Neural progenitor cell (in vitro differentiated cells): Measurements from ENCODE around the gene CPA3. TPM values are rescaled to one million over a fixed set of nuclear protein-coding genes. Genes with fewer than 3 reads are reported as not detected.

Experiments
- DNase-seq: peaks from one replicate; pipeline ENCODE4 v3.0.0-alpha.2; 2016; ENCODE audit warnings: low spot score
- H2AFZ ChIP-seq: fragments of 200-600 bp; sonication (generic); replicated peaks from 2 replicates; pipeline ENCODE4 v1.6.1; 2016; ENCODE audit warnings: antibody characterized with exemption
- H3F3A ChIP-seq: fragments of 200-600 bp; sonication (generic); 2 replicates; pipeline ENCODE4 v1.6.1; 2016; ENCODE audit warnings: antibody characterized with exemption, low read depth
- H3K27ac ChIP-seq: fragments of 200-600 bp; sonication (generic); 2 replicates; pipeline ENCODE4 v1.5.1; 2016; ENCODE audit warnings: mild to moderate bottlenecking
- H3K27me3 ChIP-seq: fragments of 200-600 bp; sonication (generic); 2 replicates; pipeline ENCODE4 v1.6.1; 2016; ENCODE audit warnings: mild to moderate bottlenecking, moderate library complexity
- H3K36me3 ChIP-seq: fragments of 200-600 bp; sonication (generic); 2 replicates; pipeline ENCODE4 v1.5.1; 2016
- H3K4me1 ChIP-seq: fragments of 200-600 bp; sonication (generic); 2 replicates; pipeline ENCODE4 v1.6.1; 2016; ENCODE audit warnings: mixed run types
- H3K4me2 ChIP-seq: fragments of 200-600 bp; sonication (generic); 2 replicates; pipeline ENCODE4 v1.6.1; 2016
- H3K4me3 ChIP-seq: fragments of 200-600 bp; sonication (generic); 2 replicates; pipeline ENCODE4 v1.5.1; 2016
- H3K79me2 ChIP-seq: fragments of 200-600 bp; sonication (generic); 2 replicates; pipeline ENCODE4 v1.6.1; 2016; ENCODE audit warnings: low read depth
- H3K9ac ChIP-seq: fragments of 200-600 bp; sonication (generic); 2 replicates; pipeline ENCODE4 v1.6.1; 2016
- H3K9me3 ChIP-seq: fragments of 200-600 bp; sonication (generic); 2 replicates; pipeline ENCODE4 v1.5.1; 2016; ENCODE audit warnings: low read depth
- H4K20me1 ChIP-seq: fragments of 200-600 bp; sonication (generic); 2 replicates; pipeline ENCODE4 v1.6.1; 2016; ENCODE audit warnings: low read depth
- H3K27ac Mint-ChIP-seq: 3 replicates; pipeline ENCODE4 v1.8.0; 2021; ENCODE audit warnings: mixed read lengths
- H3K27me3 Mint-ChIP-seq: 2 replicates; pipeline ENCODE4 v1.8.0; 2022; ENCODE audit warnings: low read depth, mild to moderate bottlenecking, inconsistent platforms, moderate library complexity, mixed read lengths; ENCODE audit not compliant: insufficient read depth
- H3K36me3 Mint-ChIP-seq: 3 replicates; pipeline ENCODE4 v1.8.0; 2021; ENCODE audit warnings: mixed read lengths
- H3K4me1 Mint-ChIP-seq: 3 replicates; pipeline ENCODE4 v1.8.0; 2021; ENCODE audit warnings: mixed read lengths
- H3K4me3 Mint-ChIP-seq: 3 replicates; pipeline ENCODE4 v1.8.0; 2021; ENCODE audit warnings: mild to moderate bottlenecking, moderate library complexity, mixed read lengths
- H3K9me3 Mint-ChIP-seq: 3 replicates; pipeline ENCODE4 v1.8.0; 2020; ENCODE audit warnings: mixed read lengths
- EZH2 ChIP-seq: fragments of 200-600 bp; sonication (generic); IDR thresholded peaks from 2 replicates; pipeline ENCODE4 v1.6.1; 2017; ENCODE audit warnings: antibody characterized with exemption, mild to moderate bottlenecking, moderate library complexity
- EZH2phosphoT487 ChIP-seq: fragments of 200-600 bp; sonication (generic); IDR thresholded peaks from 2 replicates; pipeline ENCODE4 v1.6.1; 2017; ENCODE audit warnings: antibody characterized with exemption
- total RNA-seq: library from RNA; depleted of rRNA; stranded (reverse); fragments of >200 nt; gene quantifications from 2 replicates; pipeline ENCODE4 v1.2.3, GENCODE V29; 2015; ENCODE audit warnings: low replicate concordance
- TF ChIP-seq, protein P1 (sequence below): fragments of 200-600 bp; sonication (generic); IDR thresholded peaks from 2 replicates; pipeline ENCODE4 v1.5.1; 2017; ENCODE audit warnings: antibody characterized with exemption, mild to moderate bottlenecking

The CPA3 gene
- total RNA-seq, 1 donor from 2014 or later: not detected

DNA sequence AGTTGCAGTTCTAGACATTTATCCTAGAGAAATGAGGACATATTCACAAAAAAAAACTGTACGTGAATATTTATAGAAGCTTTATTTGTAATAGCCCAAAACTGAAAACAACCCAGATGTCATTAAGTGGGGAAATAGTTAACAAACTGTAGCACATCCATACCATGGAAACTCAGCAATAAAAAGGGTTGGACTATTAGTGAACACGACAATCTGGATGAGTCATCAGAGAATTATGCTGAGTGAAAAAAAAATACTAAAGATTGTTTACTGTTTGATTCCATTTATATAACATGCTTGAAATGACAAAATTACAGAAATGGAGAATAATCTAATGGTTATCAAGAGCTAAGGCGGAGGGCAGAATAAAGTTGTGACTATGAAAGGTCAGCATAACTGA, 59.5 kb downstream of the CPA3 start:
- H3K27ac Mint-ChIP-seq: no peak overlapping the region
- Histone ChIP-seq H3K27me3 (no peaks in the 10 kb centered on the region), H3K9ac (no peak overlapping the region), H3K36me3 (no peaks in the 10 kb centered on the region), H4K20me1 (no peaks in the 10 kb centered on the region), H3K9me3 (no peaks in the 10 kb centered on the region), H3K4me2 (no peak overlapping the region), H3K27ac (no peak overlapping the region), H3F3A (no peaks in the 10 kb centered on the region), H2AFZ (no peak overlapping the region), H3K4me3 (no peak overlapping the region), H3K4me1 (no peaks in the 10 kb centered on the region), H3K79me2 (no peaks in the 10 kb centered on the region)
- H3K4me1 Mint-ChIP-seq: no peaks in the 10 kb centered on the region
- no peak overlapping the region for H3K4me3 Mint-ChIP-seq
- DNase-seq: no peak
- TF ChIP-seq, protein P1, sequence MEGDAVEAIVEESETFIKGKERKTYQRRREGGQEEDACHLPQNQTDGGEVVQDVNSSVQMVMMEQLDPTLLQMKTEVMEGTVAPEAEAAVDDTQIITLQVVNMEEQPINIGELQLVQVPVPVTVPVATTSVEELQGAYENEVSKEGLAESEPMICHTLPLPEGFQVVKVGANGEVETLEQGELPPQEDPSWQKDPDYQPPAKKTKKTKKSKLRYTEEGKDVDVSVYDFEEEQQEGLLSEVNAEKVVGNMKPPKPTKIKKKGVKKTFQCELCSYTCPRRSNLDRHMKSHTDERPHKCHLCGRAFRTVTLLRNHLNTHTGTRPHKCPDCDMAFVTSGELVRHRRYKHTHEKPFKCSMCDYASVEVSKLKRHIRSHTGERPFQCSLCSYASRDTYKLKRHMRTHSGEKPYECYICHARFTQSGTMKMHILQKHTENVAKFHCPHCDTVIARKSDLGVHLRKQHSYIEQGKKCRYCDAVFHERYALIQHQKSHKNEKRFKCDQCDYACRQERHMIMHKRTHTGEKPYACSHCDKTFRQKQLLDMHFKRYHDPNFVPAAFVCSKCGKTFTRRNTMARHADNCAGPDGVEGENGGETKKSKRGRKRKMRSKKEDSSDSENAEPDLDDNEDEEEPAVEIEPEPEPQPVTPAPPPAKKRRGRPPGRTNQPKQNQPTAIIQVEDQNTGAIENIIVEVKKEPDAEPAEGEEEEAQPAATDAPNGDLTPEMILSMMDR: no peak
- TF ChIP-seq EZH2 (no peak), EZH2phosphoT487 (no peak)
- H3K9me3 Mint-ChIP-seq: peaks cover 13% of the 10 kb centered on the region
- no peaks in the 10 kb centered on the region for H3K27me3 Mint-ChIP-seq
- peaks cover 2% of the 10 kb centered on the region for H3K36me3 Mint-ChIP-seq

GRCh38 chr3:148925845-148926244, 60.7 kb downstream of the CPA3 start:
- no peaks in the 10 kb centered on the region for H3K79me2 ChIP-seq
- H3K4me1 Mint-ChIP-seq: peaks cover 4% of the 10 kb centered on the region
- H3K4me1 ChIP-seq: no peaks in the 10 kb centered on the region
- H3K9me3 ChIP-seq: no peaks in the 10 kb centered on the region
- no peak overlapping the region for H2AFZ ChIP-seq
- DNase-seq: no peak
- no peaks in the 10 kb centered on the region for H3K36me3 ChIP-seq
- no peaks in the 10 kb centered on the region for H3F3A ChIP-seq
- H3K9ac ChIP-seq: no peak overlapping the region
- H3K9me3 Mint-ChIP-seq: peaks cover 6% of the 10 kb centered on the region
- TF ChIP-seq EZH2: no peak
- TF ChIP-seq EZH2phosphoT487: no peak
- TF ChIP-seq, protein P1: no peak
- no peak overlapping the region for H3K27ac ChIP-seq
- H4K20me1 ChIP-seq: no peaks in the 10 kb centered on the region
- no peak overlapping the region for H3K4me2 ChIP-seq
- no peak overlapping the region for H3K27ac Mint-ChIP-seq
- no peak overlapping the region for H3K4me3 ChIP-seq
- H3K27me3 ChIP-seq: no peaks in the 10 kb centered on the region
- no peaks in the 10 kb centered on the region for H3K27me3 Mint-ChIP-seq
- H3K36me3 Mint-ChIP-seq: no peaks in the 10 kb centered on the region
- H3K4me3 Mint-ChIP-seq: no peak overlapping the region

GRCh38 chr3:148930752-148931151, 65.7 kb downstream of the CPA3 start:
- H3K27ac ChIP-seq: no peak overlapping the region
- no peaks in the 10 kb centered on the region for H3K9me3 ChIP-seq
- Mint-ChIP-seq H3K9me3 (peaks cover 1% of the 10 kb centered on the region), H3K27ac (no peak overlapping the region), H3K4me3 (no peak overlapping the region), H3K36me3 (no peaks in the 10 kb centered on the region), H3K4me1 (peaks cover 6% of the 10 kb centered on the region), H3K27me3 (no peaks in the 10 kb centered on the region)
- no peaks in the 10 kb centered on the region for H3K79me2 ChIP-seq
- no peak overlapping the region for H2AFZ ChIP-seq
- H3K4me2 ChIP-seq: no peak overlapping the region
- H3F3A ChIP-seq: no peaks in the 10 kb centered on the region
- H3K4me3 ChIP-seq: no peak overlapping the region
- no peak overlapping the region for H3K9ac ChIP-seq
- H4K20me1 ChIP-seq: no peaks in the 10 kb centered on the region
- no peaks in the 10 kb centered on the region for H3K4me1 ChIP-seq
- H3K36me3 ChIP-seq: no peaks in the 10 kb centered on the region
- TF ChIP-seq, protein P1: no peak
- TF ChIP-seq EZH2phosphoT487: no peak
- TF ChIP-seq EZH2: no peak
- H3K27me3 ChIP-seq: no peaks in the 10 kb centered on the region
- no peak for DNase-seq
